ENCODE measurements around the gene KCNJ1. TPM values are rescaled to one million over a fixed set of nuclear protein-coding genes. Genes with fewer than 3 reads are reported as not detected.
A peak's percentile ranks its signal among the peaks of the same experiment; 100 is the strongest.

Gene KCNJ1
- total and polyA plus RNA-seq, 10 of the 15 experiments (the other 5 are each of a cell fraction or from before 2014, with no cell fraction given), result not detected

DNA sequence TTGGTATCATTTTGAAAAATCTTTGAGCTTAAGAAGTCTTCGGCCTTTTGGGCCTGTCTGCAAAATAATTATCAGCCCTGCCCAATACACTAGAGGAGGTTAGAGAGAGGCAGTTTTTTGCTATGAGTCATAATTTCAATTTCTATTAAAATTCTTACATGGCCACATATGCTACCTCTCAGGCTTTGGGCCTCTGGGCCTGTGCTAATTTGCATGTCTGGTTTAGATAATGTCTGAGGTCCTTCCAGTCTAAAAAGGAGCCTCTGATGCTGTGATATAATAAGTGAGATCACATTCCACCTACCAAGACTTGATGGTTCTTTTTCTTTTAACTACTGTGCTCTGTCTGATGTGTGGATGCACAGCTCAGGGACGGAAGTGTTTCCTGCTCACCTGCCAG is 70.8 kb downstream of the KCNJ1 start:
- no peak overlapping the region for H2AFZ ChIP-seq (ENCODE audit: control insufficient read depth, low read depth, low read length)
- in situ Hi-C loops (cut with MboI) (no loop called here), intact Hi-C loops (cut with micrococcal nuclease; ENCODE audit: unreplicated experiment) (no loop called here)
- BruUV-seq (replicated peaks), result no TSS peak
- no peaks in the 10 kb centered on the region for H3K9me3 ChIP-seq (replicated peaks; ENCODE audit: control insufficient read depth, insufficient read depth, low read length)
- H3K79me2 ChIP-seq (ENCODE audit: control insufficient read depth, insufficient read depth, low read length), result no peaks in the 10 kb centered on the region
- DNase-seq (ENCODE audit: low read depth, low spot score), result peak; percentile 43
- FAIRE-seq, result peak; percentile 91
- RAD21 ChIA-PET (ENCODE audit: unreplicated experiment), result no interaction called here
- peaks cover 3 to 22% of the 10 kb centered on the region in 2 experiments for H3K36me3 ChIP-seq (ENCODE audit: control insufficient read depth in 2 of 2, insufficient read depth in 2 of 2, low read length in 1 of 2)
- H3K27me3 ChIP-seq (replicated peaks in 1 of 2; ENCODE audit: control insufficient read depth in 2 of 2, insufficient read depth in 2 of 2, low read length in 1 of 2), result no peaks in the 10 kb centered on the region
- no peak overlapping the region for H3K9ac ChIP-seq (ENCODE audit: control insufficient read depth, insufficient read depth, low read length)
- peaks cover 4% of the 10 kb centered on the region for H4K20me1 ChIP-seq (ENCODE audit: control insufficient read depth, insufficient read depth)
- no peak overlapping the region; the same call in 1 of the 2 replicates for H3K4me3 ChIP-seq
- POLR2A ChIA-PET, result no interaction called here
- peak; percentile 99 for ATAC-seq
- WGBS (ENCODE audit: insufficient coverage, insufficient replicate concordance, low lambda C conversion rate, missing lambda C conversion rate), result 31% methylated on average over 2 of the region's 2 CpGs
- SMC1A ChIA-PET (ENCODE audit: uncharacterized antibody, unreplicated experiment), result interaction anchor here (1.2 to 2.0 kb wide), 5 partner anchors 12 to 38 kb away, joined by 3 to 6 read pairs (median 5); no protein-coding TSS in a partner anchor
- CTCF ChIA-PET, result interaction anchor here (0.9 to 2.5 kb wide), 4 partner anchors 10 to 38 kb away, joined by 3 to 7 read pairs (median 4); no protein-coding TSS in a partner anchor
- peaks cover 13% of the 10 kb centered on the region for H3K4me1 ChIP-seq (ENCODE audit: control insufficient read depth, insufficient read depth, low read length)
- peak overlapping the region; percentile 36 for H3K4me2 ChIP-seq (ENCODE audit: control insufficient read depth, insufficient read depth)
- no peak overlapping the region; the same call in 1 of the 2 replicates for H3K27ac ChIP-seq (ENCODE audit: control insufficient read depth, insufficient read depth)
- TF ChIP-seq GABPA (IDR thresholded peaks at IDR 0.05; ENCODE audit: low read depth) (no peak), NR2C2 (IDR thresholded peaks at IDR 0.05; ENCODE audit: borderline replicate concordance, control insufficient read depth, insufficient read length, low read depth) (no peak), NFXL1 (IDR thresholded peaks at IDR 0.05; ENCODE audit: borderline replicate concordance) (no peak), SUZ12 (IDR thresholded peaks at IDR 0.05; ENCODE audit: unreplicated experiment) (no peak), YBX1 (IDR thresholded peaks at IDR 0.05) (no peak), ATF7 (IDR thresholded peaks at IDR 0.05; ENCODE audit: low read depth) (no peak; the same call in 1 of the 2 replicates), POU2F2 (IDR thresholded peaks at IDR 0.05; ENCODE audit: borderline replicate concordance, low read depth, low read length) (peak; percentile 88), RB1 (IDR thresholded peaks at IDR 0.05; ENCODE audit: borderline replicate concordance) (no peak), CBX3 (IDR thresholded peaks at IDR 0.05; ENCODE audit: borderline replicate concordance, low read depth) (no peak), CHD4 (IDR thresholded peaks at IDR 0.05) (no peak), POLR2A (IDR thresholded peaks at IDR 0.05; ENCODE audit: low read depth, low read length) (no peak), JUNB (IDR thresholded peaks at IDR 0.05) (peak; percentile 72)
- TF ChIP-seq, protein P1, sequence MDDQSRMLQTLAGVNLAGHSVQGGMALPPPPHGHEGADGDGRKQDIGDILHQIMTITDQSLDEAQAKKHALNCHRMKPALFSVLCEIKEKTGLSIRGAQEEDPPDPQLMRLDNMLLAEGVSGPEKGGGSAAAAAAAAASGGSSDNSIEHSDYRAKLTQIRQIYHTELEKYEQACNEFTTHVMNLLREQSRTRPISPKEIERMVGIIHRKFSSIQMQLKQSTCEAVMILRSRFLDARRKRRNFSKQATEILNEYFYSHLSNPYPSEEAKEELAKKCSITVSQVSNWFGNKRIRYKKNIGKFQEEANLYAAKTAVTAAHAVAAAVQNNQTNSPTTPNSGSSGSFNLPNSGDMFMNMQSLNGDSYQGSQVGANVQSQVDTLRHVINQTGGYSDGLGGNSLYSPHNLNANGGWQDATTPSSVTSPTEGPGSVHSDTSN (IDR thresholded peaks at IDR 0.05; ENCODE audit: insufficient replicate concordance, low read depth, low read length), result no peak
- TF ChIP-seq, protein P2, sequence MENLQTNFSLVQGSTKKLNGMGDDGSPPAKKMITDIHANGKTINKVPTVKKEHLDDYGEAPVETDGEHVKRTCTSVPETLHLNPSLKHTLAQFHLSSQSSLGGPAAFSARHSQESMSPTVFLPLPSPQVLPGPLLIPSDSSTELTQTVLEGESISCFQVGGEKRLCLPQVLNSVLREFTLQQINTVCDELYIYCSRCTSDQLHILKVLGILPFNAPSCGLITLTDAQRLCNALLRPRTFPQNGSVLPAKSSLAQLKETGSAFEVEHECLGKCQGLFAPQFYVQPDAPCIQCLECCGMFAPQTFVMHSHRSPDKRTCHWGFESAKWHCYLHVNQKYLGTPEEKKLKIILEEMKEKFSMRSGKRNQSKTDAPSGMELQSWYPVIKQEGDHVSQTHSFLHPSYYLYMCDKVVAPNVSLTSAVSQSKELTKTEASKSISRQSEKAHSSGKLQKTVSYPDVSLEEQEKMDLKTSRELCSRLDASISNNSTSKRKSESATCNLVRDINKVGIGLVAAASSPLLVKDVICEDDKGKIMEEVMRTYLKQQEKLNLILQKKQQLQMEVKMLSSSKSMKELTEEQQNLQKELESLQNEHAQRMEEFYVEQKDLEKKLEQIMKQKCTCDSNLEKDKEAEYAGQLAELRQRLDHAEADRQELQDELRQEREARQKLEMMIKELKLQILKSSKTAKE (IDR thresholded peaks at IDR 0.05; ENCODE audit: low read depth, poor library complexity, severe bottlenecking), result peak; percentile 97
- TF ChIP-seq, protein P3, sequence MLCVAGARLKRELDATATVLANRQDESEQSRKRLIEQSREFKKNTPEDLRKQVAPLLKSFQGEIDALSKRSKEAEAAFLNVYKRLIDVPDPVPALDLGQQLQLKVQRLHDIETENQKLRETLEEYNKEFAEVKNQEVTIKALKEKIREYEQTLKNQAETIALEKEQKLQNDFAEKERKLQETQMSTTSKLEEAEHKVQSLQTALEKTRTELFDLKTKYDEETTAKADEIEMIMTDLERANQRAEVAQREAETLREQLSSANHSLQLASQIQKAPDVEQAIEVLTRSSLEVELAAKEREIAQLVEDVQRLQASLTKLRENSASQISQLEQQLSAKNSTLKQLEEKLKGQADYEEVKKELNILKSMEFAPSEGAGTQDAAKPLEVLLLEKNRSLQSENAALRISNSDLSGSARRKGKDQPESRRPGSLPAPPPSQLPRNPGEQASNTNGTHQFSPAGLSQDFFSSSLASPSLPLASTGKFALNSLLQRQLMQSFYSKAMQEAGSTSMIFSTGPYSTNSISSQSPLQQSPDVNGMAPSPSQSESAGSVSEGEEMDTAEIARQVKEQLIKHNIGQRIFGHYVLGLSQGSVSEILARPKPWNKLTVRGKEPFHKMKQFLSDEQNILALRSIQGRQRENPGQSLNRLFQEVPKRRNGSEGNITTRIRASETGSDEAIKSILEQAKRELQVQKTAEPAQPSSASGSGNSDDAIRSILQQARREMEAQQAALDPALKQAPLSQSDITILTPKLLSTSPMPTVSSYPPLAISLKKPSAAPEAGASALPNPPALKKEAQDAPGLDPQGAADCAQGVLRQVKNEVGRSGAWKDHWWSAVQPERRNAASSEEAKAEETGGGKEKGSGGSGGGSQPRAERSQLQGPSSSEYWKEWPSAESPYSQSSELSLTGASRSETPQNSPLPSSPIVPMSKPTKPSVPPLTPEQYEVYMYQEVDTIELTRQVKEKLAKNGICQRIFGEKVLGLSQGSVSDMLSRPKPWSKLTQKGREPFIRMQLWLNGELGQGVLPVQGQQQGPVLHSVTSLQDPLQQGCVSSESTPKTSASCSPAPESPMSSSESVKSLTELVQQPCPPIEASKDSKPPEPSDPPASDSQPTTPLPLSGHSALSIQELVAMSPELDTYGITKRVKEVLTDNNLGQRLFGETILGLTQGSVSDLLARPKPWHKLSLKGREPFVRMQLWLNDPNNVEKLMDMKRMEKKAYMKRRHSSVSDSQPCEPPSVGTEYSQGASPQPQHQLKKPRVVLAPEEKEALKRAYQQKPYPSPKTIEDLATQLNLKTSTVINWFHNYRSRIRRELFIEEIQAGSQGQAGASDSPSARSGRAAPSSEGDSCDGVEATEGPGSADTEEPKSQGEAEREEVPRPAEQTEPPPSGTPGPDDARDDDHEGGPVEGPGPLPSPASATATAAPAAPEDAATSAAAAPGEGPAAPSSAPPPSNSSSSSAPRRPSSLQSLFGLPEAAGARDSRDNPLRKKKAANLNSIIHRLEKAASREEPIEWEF (IDR thresholded peaks at IDR 0.05; ENCODE audit: insufficient replicate concordance, low read depth, low read length), result no peak

Data from GM12878 (cell line).